DND-41 (cell line): ENCODE results near the gene PLPP3.

Experiments used
- CTCF ChIP-seq: IDR thresholded peaks from 2 replicates; pipeline ENCODE4 v1.5.1; 2012; ENCODE audit warnings: borderline replicate concordance, low read length, moderate library complexity, mild to moderate bottlenecking; ENCODE audit not compliant: poor library complexity, severe bottlenecking; ENCODE audit errors: extremely low read depth
- EZH2 ChIP-seq: IDR thresholded peaks from 3 replicates; pipeline ENCODE4 v1.6.1; 2012; ENCODE audit warnings: borderline replicate concordance, low read depth, mild to moderate bottlenecking, moderate library complexity, low read length, inconsistent platforms; ENCODE audit not compliant: severe bottlenecking

GRCh38 chr1:56591909-56592308, 12.5 kb upstream of the PLPP3 start:
- TF ChIP-seq CTCF = no peak
- TF ChIP-seq EZH2 = no peak
